ENCODE measurements around the gene ACVRL1. TPM values are rescaled to one million over a fixed set of nuclear protein-coding genes. Genes with fewer than 3 reads are reported as not detected.

ACVRL1 gene
- total RNA-seq, 1 experiment from 2014 or later, result 4.1 TPM

DNA sequence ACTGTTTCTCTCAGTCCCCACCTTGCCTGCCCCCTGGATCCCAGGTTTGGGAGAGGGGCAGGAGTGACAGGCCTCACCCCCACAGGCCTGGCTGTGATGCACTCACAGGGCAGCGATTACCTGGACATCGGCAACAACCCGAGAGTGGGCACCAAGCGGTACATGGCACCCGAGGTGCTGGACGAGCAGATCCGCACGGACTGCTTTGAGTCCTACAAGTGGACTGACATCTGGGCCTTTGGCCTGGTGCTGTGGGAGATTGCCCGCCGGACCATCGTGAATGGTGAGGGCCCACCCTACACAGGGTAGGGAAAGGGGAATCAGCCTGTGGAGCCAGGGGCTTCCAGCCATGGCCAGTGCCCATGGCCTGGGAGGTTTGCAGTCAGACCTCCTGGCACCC is 8.6 kb downstream of the ACVRL1 start:
- no peak for DNase-seq (ENCODE audit: low spot score)

DNA sequence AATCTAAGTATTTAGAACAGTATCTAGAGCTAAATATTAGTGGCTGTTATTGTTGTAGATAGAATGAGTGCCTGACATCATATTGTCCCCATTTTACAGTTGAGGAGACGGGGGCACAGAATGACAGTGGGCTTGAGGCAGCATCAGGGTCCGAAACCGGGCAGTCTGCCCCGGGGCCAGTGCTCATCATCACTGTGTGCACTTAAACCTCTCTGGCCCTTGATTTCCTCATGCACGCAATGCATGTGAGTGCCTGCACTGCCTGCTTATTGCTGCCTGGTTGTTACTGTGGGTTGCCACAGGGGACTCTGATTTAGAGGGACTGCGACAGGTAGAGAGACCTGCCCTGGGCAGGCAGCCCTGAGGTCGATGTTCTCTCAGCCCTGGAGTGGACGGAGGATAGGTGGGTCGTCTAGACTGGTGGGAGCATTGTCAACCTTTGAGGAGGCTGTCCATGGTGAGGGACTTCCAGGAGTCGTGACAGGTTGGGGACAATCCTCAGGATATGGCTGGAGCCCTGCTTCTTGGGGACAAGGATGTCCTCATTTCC is 9.8 kb downstream of the ACVRL1 start:
- no peak for DNase-seq (ENCODE audit: low spot score)

DNA sequence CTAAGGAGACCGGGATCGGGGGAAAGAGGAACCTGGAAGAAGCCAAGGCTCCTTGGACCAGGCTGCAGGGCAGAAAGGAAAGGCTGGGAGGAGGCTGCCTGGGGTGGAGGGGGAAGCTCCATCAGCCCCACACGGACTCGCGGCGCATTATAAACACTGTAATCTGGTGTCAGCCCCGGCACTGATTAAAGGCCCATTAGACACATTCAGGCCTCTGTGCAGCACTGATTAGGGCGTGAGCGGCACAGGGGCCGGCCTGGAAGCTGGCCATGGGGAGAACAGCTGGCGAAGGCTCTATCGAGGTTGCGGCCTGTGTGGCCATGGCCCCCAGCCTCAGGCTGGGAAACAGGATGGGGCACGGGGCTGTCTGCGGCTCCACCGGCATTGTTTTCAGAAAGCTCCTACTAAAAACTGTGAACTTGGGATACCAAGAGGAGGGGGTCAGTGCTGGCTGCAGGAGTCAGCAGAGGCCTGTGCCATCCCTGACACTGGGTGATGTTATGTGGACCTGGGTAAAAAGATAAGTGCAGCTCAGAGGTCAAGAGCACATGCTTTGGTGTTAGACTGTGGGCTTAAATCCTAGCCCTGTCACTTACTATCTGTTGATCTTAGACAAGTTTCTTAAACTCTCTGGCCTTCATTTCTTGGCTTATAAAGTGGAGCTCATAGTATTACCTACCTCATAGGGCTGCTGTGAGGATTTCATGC is 10.6 kb downstream of the ACVRL1 start:
- no peak for DNase-seq (ENCODE audit: low spot score)

DNA sequence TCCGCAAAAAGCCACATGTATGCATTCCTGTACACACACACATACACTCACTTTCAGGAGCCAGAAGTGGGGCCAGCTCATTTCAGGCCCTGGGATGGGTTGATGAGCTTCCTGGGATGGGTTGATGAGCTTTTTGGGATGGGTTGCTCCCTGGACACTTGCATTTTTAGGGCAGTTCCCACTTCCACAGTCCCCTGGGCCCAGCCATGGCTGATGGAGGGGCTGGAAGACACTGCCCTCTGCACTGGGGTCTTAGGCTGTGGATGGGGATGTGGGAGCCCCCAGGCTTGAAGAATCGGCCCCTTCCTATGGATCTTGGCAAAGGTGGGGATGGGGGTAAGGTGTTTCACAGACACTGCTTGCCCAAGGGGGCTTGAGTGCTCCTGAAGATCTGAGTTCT is 12.7 kb downstream of the ACVRL1 start:
- no peak for DNase-seq (ENCODE audit: low spot score)

DNA sequence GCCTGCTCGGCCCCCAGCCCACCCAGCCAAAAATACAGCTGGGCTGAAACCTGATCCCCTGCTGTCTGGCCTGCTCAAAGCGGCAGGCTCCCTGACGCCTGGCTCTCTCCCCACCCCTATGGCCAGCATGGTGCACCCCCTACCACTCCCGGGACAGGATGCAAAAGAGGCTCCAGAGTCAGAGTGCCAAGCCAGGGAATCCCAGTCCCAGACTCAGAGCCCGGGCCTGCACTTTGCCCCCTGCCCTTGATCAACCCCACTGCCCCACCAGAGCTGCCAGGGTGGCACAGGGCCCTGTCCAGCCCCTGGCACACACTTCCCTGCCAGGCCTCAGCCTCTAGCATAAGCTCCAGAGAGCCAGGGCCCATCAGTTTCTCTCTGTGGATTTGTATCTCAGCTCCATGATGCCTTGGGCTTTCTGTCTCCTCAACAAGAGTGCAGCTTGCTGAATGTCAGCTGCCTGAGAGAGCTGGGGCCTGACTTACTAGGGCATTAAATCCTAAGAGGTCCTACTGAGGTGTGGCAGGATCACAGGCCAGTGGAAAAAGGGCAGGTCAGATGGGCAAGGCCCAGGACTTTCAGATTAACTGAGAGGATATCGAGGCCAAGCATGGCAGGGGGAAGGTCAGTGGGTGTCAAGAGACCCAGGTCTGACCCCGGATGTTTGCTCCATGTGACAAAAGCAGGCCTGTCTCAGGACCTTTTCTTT is 13.9 kb downstream of the ACVRL1 start:
- DNase-seq (ENCODE audit: low spot score), result no peak

DNA sequence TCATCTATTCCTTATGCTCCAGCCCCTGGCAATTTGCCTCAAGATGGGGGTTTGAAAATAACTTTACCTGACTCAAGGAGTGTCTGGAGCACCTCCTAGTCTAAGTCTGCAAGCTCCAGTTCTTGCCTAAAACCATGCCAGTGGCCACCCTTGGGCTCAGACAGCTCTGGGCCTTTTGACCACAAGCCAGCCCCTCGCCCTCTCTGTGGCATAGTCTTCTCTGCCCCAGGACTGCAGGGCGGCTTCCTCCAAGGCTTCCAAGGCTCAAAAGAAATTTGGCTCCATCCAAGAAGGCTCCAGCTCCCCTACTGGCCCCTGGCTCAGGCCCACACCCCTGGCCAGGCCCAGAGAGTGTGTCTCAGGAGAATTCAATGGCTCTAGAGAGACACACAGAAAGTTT is 14.8 kb downstream of the ACVRL1 start:
- DNase-seq (ENCODE audit: low spot score), result no peak

DNA sequence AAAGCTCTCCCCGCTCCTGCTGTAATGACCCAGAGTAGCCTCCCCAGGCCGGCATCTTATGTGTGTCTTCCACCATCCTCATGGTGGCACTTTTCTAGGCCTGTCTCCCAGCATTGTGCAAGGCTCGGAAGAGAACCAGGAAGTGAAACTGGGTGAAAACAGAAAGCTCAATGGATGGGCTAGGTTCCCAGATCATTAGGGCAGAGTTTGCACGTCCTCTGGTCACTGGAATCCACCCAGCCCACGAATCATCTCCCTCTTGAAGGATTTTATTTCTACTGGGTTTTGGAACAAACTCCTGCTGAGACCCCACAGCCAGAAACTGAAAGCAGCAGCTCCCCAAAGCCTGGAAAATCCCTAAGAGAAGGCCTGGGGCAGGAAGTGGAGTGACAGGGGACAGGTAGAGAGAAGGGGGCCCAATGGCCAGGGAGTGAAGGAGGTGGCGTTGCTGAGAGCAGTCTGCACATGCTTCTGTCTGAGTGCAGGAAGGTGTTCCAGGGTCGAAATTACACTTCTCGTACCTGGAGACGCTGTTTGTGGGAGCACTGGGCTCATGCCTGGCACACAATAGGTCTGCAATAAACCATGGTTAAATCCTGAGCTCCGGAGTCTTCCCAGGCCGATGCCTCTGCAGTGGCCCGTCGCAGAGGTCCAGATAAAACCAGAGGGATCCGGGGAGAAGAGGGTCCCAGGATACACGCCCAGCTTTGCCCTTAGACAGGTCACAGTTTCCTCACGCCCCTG is 15.6 kb downstream of the ACVRL1 start:
- DNase-seq (ENCODE audit: low spot score), result peak; percentile 43

DNA sequence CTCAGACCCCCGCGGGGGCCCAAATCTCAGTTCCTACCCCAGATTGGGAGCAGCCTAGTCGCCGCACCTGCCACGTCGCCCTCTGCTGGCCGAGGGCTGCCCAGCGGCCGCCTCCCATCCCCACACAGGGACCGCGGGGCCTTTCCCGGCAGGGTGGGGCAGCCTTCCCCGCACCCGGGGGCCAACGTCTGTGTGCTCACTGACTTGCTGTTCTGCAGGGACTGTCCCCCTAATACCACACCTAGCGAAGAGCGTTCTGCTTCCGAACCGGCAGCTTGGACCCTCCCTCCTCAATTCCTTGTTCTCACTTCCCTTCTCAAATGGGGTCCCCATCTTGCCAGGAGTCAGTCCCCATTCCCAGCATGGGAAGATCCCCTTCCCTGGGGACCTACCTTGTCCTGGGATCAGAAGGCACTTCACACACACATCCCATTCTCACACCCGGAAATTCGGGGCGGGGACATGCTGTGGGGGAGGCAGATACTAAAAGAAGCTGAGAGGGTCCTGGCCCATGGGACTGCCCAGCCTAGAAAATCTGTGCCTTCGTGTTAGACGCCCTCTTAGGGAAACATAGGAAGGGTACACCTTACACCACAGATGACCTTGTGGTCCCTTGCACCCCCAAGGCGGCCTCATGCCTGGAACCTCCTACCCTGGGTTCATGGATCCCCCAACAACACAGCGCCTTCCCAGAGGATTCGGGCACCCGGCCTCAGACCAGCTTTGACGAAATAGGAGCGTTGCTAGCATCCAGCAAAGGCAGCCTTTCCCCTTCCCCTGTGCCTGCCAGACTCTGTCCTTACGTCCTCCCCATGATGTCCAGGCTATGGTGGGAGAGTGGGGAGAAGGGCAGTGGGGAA is 16.4 kb downstream of the ACVRL1 start:
- DNase-seq (ENCODE audit: low spot score), result no peak

DNA sequence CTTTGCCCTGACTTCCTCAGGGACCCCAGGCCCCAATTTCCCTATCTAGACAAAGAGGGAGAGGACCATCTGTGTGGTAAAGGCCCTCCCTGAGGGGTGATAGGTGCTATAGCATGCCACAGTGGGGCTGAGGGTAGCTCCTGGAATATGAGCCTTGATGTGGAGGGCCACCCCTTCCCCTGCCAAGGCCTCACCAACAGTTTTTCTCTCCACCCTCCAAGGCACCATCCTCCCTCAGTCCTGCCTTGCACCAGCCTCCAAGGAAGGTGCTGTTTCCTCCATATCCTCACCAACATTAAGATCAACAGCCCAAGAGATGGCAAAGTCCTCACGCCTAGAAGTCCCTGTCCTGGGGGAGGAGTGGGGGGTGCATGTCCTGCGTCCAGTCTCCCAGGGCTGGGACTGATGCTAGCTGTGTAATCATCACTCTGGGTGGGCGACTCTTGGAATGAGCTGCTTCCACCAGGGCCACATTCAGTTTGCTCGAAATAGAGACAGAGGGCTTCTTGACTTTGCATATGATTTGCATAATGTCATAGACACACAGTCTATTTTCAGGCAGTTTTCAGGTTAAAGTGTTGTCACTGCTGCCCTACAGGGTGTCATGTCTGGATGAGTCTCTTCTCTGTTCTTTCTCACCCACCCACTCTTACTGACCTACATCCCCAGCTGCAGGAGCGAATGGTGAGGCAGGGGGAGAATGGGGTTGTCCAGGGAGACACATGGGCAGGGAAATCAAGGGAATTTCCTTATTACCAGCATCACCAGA is 17.4 kb downstream of the ACVRL1 start:
- DNase-seq (ENCODE audit: low spot score), result no peak

DNA sequence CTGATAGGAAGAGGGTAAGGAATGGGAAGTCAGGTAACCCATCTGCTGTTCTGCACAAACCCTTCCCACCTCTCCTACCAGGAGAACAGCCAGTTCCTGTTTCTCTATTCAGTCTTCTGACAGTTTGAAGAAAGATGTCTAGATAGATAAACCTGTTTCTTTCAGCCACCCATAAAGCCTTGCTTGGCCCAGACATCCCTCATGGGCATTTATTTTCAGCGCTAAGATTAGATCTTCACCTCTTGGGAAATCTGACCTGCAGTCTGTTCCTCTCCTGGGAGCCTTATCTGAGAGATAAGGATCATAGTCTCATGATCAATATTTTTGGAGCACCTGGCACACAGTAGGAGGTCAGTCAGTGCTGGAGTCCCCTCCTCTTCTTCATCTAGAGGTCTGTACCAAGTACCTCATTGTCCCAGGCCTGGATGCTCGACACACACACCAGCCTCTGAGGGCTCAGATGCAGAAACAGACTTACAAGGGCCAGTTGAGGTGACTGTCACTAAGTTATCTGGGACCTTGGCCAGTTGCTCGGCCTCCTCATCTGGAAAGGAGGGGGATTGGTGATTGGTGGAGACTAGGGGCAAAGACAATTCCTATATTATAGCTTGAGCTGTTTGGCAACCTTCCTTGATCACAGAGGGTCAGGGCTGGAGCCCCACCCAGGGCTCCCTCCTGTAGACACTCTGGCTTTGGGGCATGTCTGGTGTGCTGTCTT is 18.2 kb downstream of the ACVRL1 start:
- DNase-seq (ENCODE audit: low spot score), result no peak

DNA sequence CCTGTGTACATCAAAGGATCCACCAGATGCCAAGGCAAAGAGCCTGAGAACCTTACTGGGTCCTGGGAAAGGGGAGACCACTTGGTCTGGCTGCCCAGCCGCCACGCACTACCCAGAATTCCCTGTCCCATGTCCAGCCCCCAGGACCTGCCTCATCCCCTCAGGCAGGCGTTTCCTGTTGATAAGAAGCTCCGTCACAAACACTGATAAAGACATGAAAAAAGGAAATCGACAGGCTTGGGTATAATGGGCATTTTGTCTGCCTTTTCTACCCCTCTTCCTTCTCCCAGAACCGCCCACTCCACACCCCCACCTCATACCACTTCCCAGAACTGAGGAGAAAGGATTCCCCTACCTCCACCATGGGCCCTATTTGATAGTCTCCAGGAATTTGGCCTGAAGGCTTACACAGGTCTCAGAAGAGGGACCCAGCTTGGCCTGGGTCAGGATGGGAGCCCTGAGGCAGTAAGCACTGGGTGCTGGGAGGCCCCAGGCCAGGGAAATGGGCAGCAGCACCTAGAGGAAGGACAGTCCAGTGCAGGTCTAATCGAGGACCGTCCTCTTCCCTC is 18.8 kb downstream of the ACVRL1 start:
- no peak for DNase-seq (ENCODE audit: low spot score)

DNA sequence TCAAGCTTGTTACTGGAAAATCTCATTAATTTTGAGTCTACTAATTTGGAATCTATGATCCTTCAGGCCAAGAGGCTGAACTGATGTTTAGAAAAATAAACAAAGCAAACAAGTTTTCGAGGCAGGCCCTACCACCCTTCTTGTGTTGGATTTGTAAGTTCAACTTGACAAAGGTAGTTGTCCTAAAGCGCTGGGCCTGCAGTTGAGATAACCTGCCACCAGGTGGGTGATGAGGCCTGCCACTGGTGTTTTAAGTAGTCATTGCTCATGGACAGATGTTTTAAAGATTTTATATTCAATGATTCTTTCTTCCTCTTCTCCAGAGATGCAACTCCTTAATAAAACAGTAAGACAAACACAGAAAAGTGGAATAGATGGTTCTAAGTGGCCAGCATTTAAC is 19.4 kb downstream of the ACVRL1 start:
- no peak for DNase-seq (ENCODE audit: low spot score)

DNA sequence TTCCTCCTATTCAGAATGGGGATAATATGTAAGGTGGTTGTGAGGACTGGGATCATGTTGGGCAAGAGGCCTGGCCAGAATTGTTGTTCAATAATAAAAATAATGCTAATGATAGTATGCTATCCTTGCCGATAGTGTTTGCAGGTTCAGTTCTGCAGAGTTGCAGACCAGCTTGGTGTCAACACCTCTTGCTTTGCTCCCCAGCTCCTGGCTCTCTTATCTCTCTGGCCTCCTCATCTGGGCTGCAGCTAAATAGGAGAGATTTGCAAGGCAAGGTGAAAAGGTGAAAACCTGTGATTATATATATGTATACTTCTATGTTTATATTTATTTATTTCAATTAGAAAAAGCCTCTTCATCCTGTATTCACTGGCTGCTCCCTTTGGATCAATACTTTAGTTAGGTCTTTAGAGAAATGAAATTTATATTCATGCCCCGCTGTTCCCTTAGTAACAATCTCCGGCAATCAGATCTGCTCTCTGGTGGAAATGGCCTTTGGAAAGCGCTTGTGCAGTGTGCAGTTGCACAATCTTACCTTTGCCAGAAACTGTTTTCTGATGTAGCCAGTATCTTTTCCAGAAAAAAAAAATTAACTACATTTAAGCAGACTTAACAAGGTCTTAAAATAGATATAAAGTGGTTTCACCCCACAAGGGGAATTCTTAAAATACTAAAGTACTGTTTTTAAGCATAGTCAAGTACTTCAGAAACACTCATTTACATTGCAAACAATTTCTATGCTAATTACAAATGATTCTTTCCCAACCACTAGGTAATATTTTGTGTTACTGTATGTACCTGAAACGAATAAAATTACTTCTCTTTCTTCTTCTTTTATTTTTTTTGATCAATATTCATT is 25.1 kb downstream of the ACVRL1 start:
- no peak for DNase-seq (ENCODE audit: low spot score)

DNA sequence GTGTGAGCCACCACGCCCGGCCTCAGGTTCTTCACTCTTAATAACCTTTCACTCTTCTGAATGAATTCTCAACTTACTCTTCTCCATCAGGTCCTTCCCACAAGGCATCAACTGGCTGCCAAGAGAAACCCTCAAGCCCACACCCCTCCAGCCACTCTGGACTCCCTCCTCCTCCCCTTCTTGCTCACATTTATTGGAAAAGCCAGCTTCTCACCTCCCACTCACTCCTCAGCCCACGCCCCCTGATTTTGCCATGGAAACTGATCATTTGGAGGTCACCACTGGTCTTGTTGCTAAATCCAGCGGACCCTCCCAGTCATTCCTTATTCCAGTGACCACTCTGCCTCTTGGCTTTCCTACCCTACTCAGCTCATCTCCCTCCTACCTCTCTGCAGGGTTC is 26.8 kb downstream of the ACVRL1 start:
- no peak for DNase-seq (ENCODE audit: low spot score)

DNA sequence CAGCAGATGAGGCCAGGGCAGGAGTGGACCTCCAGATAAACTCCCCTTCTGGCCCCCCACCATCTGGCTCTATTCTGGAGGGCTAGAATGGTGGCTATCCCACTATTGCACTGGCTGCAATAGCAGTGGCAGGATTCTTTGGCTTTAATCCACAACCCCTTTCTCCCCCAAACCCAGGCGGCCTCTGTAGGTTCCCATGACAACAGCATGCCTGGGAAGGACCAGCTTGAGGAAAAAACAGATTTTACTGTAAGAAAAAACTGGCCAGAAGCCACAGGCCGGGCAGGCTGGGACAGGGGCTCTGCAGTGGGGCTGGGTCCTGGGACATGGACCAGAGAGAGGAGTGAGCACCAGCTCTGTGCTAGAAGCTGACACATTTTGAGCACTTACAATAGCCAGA is 30.6 kb downstream of the ACVRL1 start:
- DNase-seq (ENCODE audit: low spot score), result no peak

DNA sequence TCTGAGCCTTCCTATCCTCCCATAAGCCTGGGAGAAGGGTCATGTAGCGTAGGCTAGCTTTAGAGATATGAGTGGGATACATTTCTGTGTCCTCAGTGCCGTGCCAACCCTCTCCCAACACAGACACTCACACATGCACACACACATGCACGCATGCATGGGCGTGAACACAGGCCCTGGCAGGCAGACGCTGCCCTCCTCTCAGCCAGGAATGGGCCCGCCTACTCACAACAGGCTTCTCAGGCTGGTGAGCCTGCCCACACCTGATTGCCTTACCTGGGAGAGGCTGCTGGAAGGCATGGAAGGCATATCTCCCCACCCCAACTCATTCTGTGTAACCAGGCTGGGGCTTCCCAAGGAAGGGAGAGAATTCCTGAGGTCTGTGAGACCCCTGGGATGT is 31.4 kb downstream of the ACVRL1 start:
- DNase-seq (ENCODE audit: low spot score), result no peak

DNA sequence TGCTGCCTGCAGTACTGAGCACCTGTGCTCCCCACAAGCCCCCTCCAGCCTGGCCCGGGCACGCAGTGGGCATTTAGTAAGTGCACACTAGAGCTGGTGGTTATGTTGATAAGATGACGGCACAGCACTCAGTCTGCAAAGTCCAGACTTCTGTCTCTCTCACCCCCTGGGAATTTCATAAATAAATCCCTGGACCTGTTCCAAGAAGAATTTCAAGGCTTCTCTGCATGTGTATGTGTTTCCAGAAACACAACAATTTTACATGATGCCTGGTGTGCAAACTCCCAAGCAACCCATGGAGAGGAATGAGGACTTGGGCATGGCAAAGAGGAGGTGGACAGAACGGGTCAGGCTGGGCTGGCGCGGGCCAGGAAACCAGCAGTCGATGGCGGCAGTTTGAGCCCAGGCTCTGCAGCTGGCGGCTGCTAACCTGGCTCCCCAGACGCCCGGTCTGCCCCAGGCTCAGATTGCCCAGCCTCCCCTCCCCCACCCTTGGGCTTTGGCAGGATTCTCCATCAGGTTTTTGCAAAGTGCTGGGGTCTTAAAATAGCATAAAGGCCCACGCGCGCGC is 33.8 kb downstream of the ACVRL1 start:
- DNase-seq (ENCODE audit: low spot score), result no peak

DNA sequence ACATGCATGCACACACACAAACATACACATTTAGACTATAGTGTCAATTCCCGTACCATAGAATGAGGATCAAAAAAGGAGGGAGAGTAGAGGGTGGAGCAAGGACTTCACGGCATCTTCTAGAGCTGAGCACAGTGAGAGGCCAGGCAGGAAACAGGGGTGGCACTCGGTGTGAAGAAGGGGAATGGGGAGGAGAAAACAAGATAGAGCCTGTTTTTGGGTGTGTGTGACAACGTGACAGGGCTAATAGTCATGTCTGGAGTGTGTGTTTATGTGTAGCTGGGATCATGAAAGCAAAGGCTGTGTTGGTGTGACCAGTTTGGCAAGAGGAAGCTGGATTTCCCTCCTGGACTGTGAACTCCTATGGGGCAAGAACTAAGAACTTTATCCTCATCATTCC is 34.3 kb downstream of the ACVRL1 start:
- DNase-seq (ENCODE audit: low spot score), result no peak

DNA sequence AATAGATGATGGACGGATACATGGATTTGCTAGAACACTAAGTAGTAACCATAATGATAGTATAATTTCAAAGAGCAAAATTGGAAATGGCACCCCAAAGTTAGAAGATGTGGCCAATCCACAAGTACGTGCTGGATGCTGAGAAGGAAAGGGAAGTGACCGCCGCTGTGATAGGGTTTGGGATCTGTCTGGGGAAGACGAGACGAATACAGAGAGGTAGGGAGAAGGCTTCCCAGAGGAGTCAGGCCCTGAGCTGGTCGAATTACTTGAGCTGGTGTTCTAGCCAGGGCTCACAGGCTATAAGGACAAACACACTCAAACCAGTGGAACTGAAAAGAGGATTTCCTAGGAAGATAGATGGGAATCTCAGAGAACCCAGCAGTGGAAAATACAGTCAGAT is 34.8 kb downstream of the ACVRL1 start:
- DNase-seq (ENCODE audit: low spot score), result no peak

All from H4 (cell line).